HCT116 (cell line): ENCODE results near the gene ATG101. TPM values are rescaled to one million over a fixed set of nuclear protein-coding genes. Genes with fewer than 3 reads are reported as not detected.

Source experiments
- ATAC-seq: fragments of 200-7000 bp; cut with Tn5 transposase; 2 replicates; pipeline ENCODE4 v1.9.1; 2020; ENCODE audit warnings: mild to moderate bottlenecking, moderate library complexity
- BruUV-seq: library from RNA; stranded (reverse); fragments of 400-500 nt; replicated peaks from 2 replicates; lab custom pipeline; 2021; lab: Mats Ljungman, UMichigan
- CTCF ChIA-PET: fragments of 300-600 bp; sonication (Branson Sonifier 250); formaldehyde crosslinking; loops from one replicate; lab custom pipeline; 2021; ENCODE audit warnings: antibody characterized with exemption; lab: Charles Lee
- POLR2A ChIA-PET: fragments of 300-600, 350-600 bp; sonication (Branson Sonifier 250); formaldehyde crosslinking; loops from one replicate; lab custom pipeline; 2021; ENCODE audit warnings: antibody characterized with exemption; lab: Charles Lee
- RAD21 ChIA-PET, 2 experiments: fragments of 300-600 bp; sonication (Branson Sonifier 250); formaldehyde crosslinking; loops; one replicate each; lab custom pipeline; 2023; ENCODE audit warnings: low total read pairs in 2 of 2; ENCODE audit not compliant: uncharacterized antibody in 2 of 2, unreplicated experiment in 2 of 2, low non-redundant PET in 1 of 2; lab: Charles Lee
- DNase-seq: peaks from one replicate; pipeline ENCODE4 v3.0.0-alpha.2; 2010; ENCODE audit warnings: low read depth, low spot score
- H2AFZ ChIP-seq: fragments of 200-600 bp; shearing (Covaris generic), sonication (generic); 2 replicates; pipeline ENCODE4 v1.6.1; 2017; ENCODE audit warnings: low read depth, mixed run types, mixed read lengths, antibody characterized with exemption, low read length; ENCODE audit not compliant: poor library complexity, severe bottlenecking
- H3K27ac ChIP-seq: 2 replicates; pipeline ENCODE4 v1.5.1; 2012; ENCODE audit warnings: low read depth, low read length
- H3K27me3 ChIP-seq: fragments of 200-600 bp; sonication (generic); 2 replicates; pipeline ENCODE4 v1.6.1; 2016; ENCODE audit warnings: mixed run types, low read length, mixed read lengths; ENCODE audit not compliant: insufficient read depth
- H3K36me3 ChIP-seq, 2 experiments: fragments of 200-500 bp in 1 of 2; fragments of 200-600 bp in 1 of 2; sonication (Bioruptor generic) in 1 of 2; sonication (generic) in 1 of 2; 2 replicates each; pipeline versions ENCODE4 v1.5.1 to v1.6.1; 2014 to 2016; ENCODE audit warnings: low read length in 2 of 2, inconsistent platforms in 1 of 2, mixed read lengths in 1 of 2, mixed run types in 1 of 2; ENCODE audit not compliant: insufficient read depth in 2 of 2, control insufficient read depth in 1 of 2
- H3K4me1 ChIP-seq, 2 experiments: fragments of 200-600 bp in 1 of 2; sonication (generic) in 1 of 2; 2 replicates each; pipeline versions ENCODE4 v1.5.1 to v1.6.1; 2012 to 2017; ENCODE audit warnings: low read length in 2 of 2, inconsistent platforms in 1 of 2, mild to moderate bottlenecking in 1 of 2, mixed read lengths in 1 of 2, mixed run types in 1 of 2, moderate library complexity in 1 of 2; ENCODE audit not compliant: insufficient read depth in 2 of 2, control insufficient read depth in 1 of 2
- H3K4me2 ChIP-seq: fragments of 200-600 bp; sonication (generic); 2 replicates; pipeline ENCODE4 v1.6.1; 2017; ENCODE audit warnings: mixed run types, low read length, mixed read lengths
- H3K4me3 ChIP-seq, 2 experiments: fragments of 200-600 bp in 1 of 2; sonication (generic) in 1 of 2; replicated peaks in 1 of 2; 2 replicates each; pipeline ENCODE4 v1.5.1; 2011 to 2016; ENCODE audit warnings: low read length in 2 of 2, control low read depth in 1 of 2, low read depth in 1 of 2, mild to moderate bottlenecking in 1 of 2, mixed read lengths in 1 of 2, mixed run types in 1 of 2
- H3K79me2 ChIP-seq: fragments of 200-600 bp; sonication (generic); 2 replicates; pipeline ENCODE4 v1.6.1; 2017; ENCODE audit warnings: mild to moderate bottlenecking, mixed run types, low read length, moderate library complexity, mixed read lengths; ENCODE audit not compliant: insufficient read depth
- H3K9ac ChIP-seq: fragments of 200-600 bp; sonication (generic); 2 replicates; pipeline ENCODE4 v1.6.1; 2016; ENCODE audit warnings: low read length, mixed read lengths
- H3K9me2 ChIP-seq: fragments of 200-600 bp; sonication (generic), shearing (Covaris generic); 2 replicates; pipeline ENCODE4 v1.6.1; 2017; ENCODE audit warnings: mixed run types, mild to moderate bottlenecking, moderate library complexity; ENCODE audit not compliant: insufficient read depth
- H3K9me3 ChIP-seq, 2 experiments: fragments of 200-500 bp in 1 of 2; fragments of 200-600 bp in 1 of 2; sonication (Bioruptor generic) in 1 of 2; sonication (generic) in 1 of 2; 2 replicates each; pipeline ENCODE4 v1.6.1; 2014 to 2017; ENCODE audit warnings: low read length in 2 of 2, mixed read lengths in 2 of 2, inconsistent platforms in 1 of 2, low read depth in 1 of 2, mild to moderate bottlenecking in 1 of 2, mixed run types in 1 of 2, moderate library complexity in 1 of 2; ENCODE audit not compliant: control insufficient read depth in 1 of 2, insufficient read depth in 1 of 2
- H4K20me1 ChIP-seq: fragments of 200-600 bp; sonication (generic), shearing (Covaris generic); 2 replicates; pipeline ENCODE4 v1.6.1; 2017; ENCODE audit warnings: mixed run types, mild to moderate bottlenecking, moderate library complexity; ENCODE audit not compliant: insufficient read depth
- CTCF ChIP-seq, 3 experiments: fragments of 200-600 bp in 1 of 3; sonication (generic) in 1 of 3; IDR thresholded peaks in 2 of 3; conservative IDR thresholded peaks in 1 of 3; 2 replicates each; pipeline ENCODE4 v1.5.1; 2012 to 2017; ENCODE audit warnings: low read depth in 2 of 3, low read length in 2 of 3, antibody characterized with exemption in 1 of 3, borderline replicate concordance in 1 of 3, control low read depth in 1 of 3, mild to moderate bottlenecking in 1 of 3, mixed read lengths in 1 of 3, mixed run types in 1 of 3, moderate library complexity in 1 of 3; ENCODE audit not compliant: insufficient read depth in 1 of 3
- EGR1 ChIP-seq: IDR thresholded peaks from 2 replicates; pipeline ENCODE4 v1.6.1; 2012; ENCODE audit warnings: low read depth
- RAD21 ChIP-seq: IDR thresholded peaks from 2 replicates; pipeline ENCODE4 v1.6.1; 2012; ENCODE audit warnings: low read depth, mild to moderate bottlenecking
- ZFX ChIP-seq: fragments of 450-650 bp; IDR thresholded peaks from 2 replicates; pipeline ENCODE4 v1.6.1; 2017
- ZNF274 ChIP-seq: fragments of 200-500 bp; sonication (Bioruptor generic); IDR thresholded peaks from 2 replicates; pipeline ENCODE4 v1.6.1; 2014; ENCODE audit warnings: mild to moderate bottlenecking, low read depth, low read length, inconsistent platforms
- intact Hi-C: fragments of 100-400 bp; cut with micrococcal nuclease; formaldehyde crosslinking; loops from 2 replicates; pipeline ENCODE4 v1.10.0; 2022
- total RNA-seq: library from RNA; stranded (reverse); gene quantifications from one replicate; pipeline ENCODE4 v1.2.1, GENCODE V29; 2021; ENCODE audit not compliant: unreplicated experiment

Gene ATG101
- total RNA-seq, 1 experiment from 2014 or later = 49.2 TPM

- CTCF ChIA-PET = interaction anchor here (0.6 to 5.1 kb wide), 20 partner anchors 9 to 760 kb away, joined by 3 to 174 read pairs (median 4); no protein-coding TSS in a partner anchor
- intact Hi-C loops = loop anchor here (1.0 kb wide), 2 partner anchors 94 to 115 kb away; no protein-coding TSS in a partner anchor
These were observed 49.8 kb downstream of the ATG101 start for GRCh38 chr12:52119398-52120254.

More at GRCh38 chr12:52119398-52120254, 49.8 kb downstream of the ATG101 start:
- no peak overlapping the region for H3K9ac ChIP-seq
- H3K9me3 ChIP-seq = no peaks in the 10 kb centered on the region; a peak in 1 of 4 replicates
- H2AFZ ChIP-seq = peak overlapping the region; percentile 13
- no peaks in the 10 kb centered on the region for H3K27me3 ChIP-seq
- RAD21 ChIA-PET = interaction anchor here (0.7 to 1.0 kb wide), 5 partner anchors 28 to 95 kb away, joined by 3 to 5 read pairs (median 4); no protein-coding TSS in a partner anchor
- no peaks in the 10 kb centered on the region for H3K79me2 ChIP-seq
- H3K4me2 ChIP-seq = peak overlapping the region; percentile 19
- H3K9me2 ChIP-seq = no peaks in the 10 kb centered on the region
- H4K20me1 ChIP-seq = no peaks in the 10 kb centered on the region
- POLR2A ChIA-PET = interaction anchor here (0.6 kb wide), 1 partner anchor 13 kb away, joined by 3 read pairs; no protein-coding TSS in a partner anchor
- no peak overlapping the region for H3K27ac ChIP-seq
- no peaks in the 10 kb centered on the region for H3K36me3 ChIP-seq
- peaks cover 3 to 33% of the 10 kb centered on the region in 2 experiments; a peak in 3 of 4 replicates for H3K4me1 ChIP-seq
- BruUV-seq = no TSS peak
- ATAC-seq = peak; percentile 92
- TF ChIP-seq RAD21 (peak; percentile 48), ZFX (no peak), ZNF274 (no peak), EGR1 (no peak), CTCF (IDR thresholded peaks at IDR 0.05 in 2 of 3, conservative IDR thresholded peaks at IDR 0.05 in 1 of 3; ENCODE audit: borderline replicate concordance in 1 of 3, insufficient read depth in 1 of 3, low read depth in 2 of 3, low read length in 2 of 3) (peak; percentile 77 to 95 (median 87))
- peak; percentile 47 for DNase-seq
- no peak overlapping the region for H3K4me3 ChIP-seq
